ENCODE data around the gene TESK1. TPM values are rescaled to one million over a fixed set of nuclear protein-coding genes. Genes with fewer than 3 reads are reported as not detected.

The TESK1 gene, protein sequence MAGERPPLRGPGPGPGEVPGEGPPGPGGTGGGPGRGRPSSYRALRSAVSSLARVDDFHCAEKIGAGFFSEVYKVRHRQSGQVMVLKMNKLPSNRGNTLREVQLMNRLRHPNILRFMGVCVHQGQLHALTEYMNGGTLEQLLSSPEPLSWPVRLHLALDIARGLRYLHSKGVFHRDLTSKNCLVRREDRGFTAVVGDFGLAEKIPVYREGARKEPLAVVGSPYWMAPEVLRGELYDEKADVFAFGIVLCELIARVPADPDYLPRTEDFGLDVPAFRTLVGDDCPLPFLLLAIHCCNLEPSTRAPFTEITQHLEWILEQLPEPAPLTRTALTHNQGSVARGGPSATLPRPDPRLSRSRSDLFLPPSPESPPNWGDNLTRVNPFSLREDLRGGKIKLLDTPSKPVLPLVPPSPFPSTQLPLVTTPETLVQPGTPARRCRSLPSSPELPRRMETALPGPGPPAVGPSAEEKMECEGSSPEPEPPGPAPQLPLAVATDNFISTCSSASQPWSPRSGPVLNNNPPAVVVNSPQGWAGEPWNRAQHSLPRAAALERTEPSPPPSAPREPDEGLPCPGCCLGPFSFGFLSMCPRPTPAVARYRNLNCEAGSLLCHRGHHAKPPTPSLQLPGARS
- total RNA-seq: 8.2 and 9.6 TPM in 2 replicates

DNA sequence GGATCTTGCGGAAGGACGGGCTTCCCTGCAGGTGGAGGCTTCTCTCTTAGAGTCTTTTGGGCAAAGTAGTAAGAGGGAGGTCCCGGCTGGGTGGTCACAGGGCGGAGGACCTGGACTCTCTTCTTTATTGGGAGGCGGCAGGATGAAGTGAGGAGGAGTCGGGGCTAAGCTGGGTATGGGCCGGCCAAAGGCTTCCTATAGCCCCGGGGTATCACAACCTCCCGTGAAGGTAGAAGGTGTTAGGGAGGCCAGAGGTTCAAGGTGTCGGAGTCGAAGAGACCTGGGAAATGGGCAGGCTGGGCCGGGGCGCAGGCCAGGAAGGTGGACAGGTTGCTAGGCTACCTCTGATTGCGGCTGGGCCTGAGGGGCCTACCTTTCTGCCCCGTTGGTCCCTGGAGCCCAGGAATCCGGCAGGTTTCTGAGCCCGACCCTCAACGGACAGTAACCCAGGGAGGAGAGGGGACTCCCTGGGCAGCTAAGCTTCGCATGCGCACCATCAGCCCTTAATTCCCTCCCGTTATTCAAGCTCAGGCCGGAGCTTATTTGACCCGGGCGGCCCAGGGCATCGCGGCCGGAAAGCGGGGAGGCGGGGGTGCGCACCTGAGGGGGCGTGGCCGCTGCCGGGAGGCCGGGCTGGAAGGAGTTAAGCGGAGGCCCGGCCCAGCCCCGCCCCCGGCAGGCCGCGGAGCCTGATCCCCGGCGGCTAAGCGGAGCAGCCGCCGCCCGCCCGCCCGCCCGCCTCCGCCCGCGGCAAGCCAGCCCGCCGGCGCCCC, at the start of gene TESK1:
Gene TESK1, plus strand, starts transcription at position 685 of the 773 bp plus-strand sequence. CDS start 358 bp downstream, outside the sequence.

DNA sequence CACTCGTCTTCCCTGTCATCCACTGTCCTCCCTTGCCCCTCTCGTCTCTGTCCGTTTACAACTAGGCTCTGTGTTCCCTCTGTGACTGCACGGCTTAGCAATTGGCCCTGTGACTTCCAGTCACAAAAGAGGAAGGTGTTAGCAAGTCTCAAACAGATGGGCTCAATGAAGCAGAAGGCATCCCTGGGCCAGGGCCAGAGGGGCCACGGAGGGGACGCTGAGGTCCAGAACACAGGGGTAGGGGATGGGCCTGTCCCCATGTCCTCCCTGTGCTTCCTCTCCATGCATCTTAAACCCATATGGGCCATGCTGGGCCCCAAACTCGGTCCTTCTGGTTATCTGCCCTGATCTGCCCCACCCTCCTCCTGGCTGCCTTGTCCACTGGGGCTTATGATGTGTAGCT, 13.3 kb downstream of the TESK1 start, which contains the start of gene CD72:
Gene CD72, minus strand, starts transcription at position 89 of the 403 bp plus-strand sequence. CDS start 110 bp downstream, outside the sequence.

DNA sequence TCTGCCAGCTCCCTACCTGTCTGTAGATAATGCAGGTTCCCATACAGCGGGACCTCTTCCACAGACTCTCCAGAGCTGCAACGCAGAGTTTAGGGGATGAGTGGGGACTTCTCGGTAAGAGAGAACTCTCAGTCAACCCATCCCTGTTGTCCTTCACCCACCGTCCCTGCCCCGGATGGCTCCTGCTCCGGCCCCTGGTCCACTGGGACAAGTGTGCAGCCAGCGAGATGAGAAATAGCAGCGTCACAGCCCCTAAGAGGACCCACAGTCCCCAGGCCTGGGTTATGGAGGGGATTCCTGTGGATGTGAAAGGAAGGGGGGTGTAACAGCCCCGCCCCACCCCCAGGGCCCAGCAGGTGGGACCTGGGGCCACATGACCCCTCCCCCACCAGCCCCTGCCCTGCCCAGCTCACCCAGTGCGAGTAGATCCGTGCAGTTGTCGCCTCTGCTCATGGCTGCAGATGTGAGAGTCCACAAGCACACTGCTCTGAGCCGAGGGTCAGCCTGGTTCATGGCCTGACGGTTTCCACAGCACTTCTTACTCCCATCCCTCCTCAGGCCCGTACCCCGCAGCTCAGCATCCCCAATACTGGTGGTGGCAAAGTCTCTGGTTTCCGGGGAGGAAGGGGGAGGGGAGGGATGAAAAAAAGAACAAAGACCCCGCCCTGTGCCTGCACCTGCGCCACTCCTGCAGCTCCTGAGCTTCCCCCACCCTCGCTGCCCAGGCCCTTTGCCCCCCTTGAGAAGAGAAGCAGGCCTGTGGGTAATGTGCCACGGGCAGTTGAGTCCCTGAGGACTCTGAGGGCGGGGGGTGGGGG, 45.5 kb downstream of the TESK1 start, which contains the start of gene SIT1:
Gene SIT1, minus strand, starts transcription at position 591 of the 818 bp plus-strand sequence. Its CDS starts 78 bp downstream, at position 513.

DNA sequence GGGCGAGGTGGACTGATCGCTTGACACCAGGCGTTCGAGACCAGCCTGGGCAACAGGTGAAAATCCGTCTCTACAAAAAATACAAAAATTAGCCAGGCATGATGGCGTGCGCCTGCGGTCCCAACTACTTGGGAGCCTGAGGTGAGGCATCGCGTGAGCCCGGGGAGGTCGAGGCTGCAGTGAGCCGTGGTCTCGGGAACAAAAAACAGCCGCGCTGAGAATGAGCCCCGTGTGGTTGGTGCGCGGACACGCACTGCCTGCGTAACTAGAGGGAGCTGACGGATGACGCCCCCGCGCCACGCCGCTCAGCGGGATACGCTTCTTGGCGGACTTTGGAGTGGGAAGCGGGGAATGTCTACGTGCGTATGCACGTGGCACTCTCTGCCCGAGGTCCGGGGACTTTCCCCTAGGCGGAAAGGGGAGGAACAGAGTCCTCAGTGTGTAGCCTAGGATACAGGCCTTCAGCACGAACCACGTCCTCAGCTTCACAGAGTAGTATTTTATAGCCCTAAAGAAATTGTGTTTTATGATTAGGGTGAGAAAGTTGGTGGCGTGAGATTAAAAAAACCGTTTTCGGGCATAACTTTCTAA, 52.6 kb downstream of the TESK1 start, which contains the start of gene RMRP:
Gene RMRP, minus strand, starts transcription at position 474 of the 591 bp plus-strand sequence.

DNA sequence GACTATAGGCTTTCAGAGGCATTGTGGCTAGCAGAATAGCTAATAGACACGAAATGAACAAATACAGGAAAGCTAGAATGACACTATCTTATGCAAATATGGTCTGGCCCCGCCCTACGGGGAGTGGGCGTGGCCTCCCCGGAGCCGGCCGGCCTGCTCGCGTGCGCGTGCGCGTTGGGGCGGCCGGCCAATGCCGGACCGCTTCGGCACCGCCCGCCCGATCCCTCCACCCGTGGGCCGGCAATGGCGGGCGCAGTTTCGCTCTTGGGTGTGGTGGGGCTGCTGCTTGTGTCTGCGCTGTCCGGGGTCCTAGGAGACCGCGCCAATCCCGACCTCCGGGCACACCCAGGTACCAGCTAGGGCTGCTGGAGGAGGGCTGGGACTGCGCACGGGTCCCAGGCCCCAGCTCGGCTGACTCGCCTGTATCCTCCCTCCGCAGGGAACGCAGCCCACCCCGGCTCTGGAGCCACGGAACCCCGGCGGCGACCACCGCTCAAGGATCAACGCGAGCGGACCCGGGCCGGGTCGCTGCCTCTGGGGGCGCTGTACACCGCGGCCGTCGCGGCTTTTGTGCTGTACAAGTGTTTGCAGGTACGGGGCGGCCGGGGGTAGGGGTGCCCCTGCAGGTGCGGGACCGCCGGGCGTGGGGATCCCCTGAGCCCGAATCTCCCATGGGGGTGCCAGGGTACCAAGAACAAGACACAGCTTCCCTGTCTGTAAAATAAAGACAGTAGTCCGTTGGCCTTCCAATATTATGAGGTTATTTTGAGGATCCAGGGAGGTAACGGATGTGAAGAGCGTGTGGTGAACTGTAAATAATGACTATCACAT, 53.3 kb downstream of the TESK1 start, which contains the start of gene CCDC107:
Gene CCDC107, plus strand, starts transcription at position 156 of the 831 bp plus-strand sequence. Its CDS starts 88 bp downstream, at position 244.

Other genes starting within 250 kb of the TESK1 start
- 18.2 and 22.1 TPM in 2 replicates for gene RUSC2, start 115.2 kb upstream of the TESK1 start, total RNA-seq
- 1.1 TPM in 2 replicates for gene CD72, start 13.2 kb downstream of the TESK1 start, total RNA-seq
- 0.25 and 0.53 TPM in 2 replicates for gene SIT1, start 45.7 kb downstream of the TESK1 start, total RNA-seq
- 33,640 and 43,179 TPM in 2 replicates for gene RMRP, start 52.8 kb downstream of the TESK1 start, total RNA-seq
- 16.1 and 19.0 TPM in 2 replicates for gene CCDC107, start 53.0 kb downstream of the TESK1 start, total RNA-seq
- 0.44 and 0.53 TPM in 2 replicates for gene ARHGEF39, start 59.9 kb downstream of the TESK1 start, total RNA-seq
- not detected in 2 replicates for gene CA9, start 68.7 kb downstream of the TESK1 start, total RNA-seq
- 805 and 904 TPM in 2 replicates for gene TPM2, start 84.7 kb downstream of the TESK1 start, total RNA-seq
- 322 and 363 TPM in 2 replicates for gene TLN1, start 126.9 kb downstream of the TESK1 start, total RNA-seq
- 79.8 and 82.0 TPM in 2 replicates for gene CREB3, start 127.4 kb downstream of the TESK1 start, total RNA-seq
- 21.4 and 29.0 TPM in 2 replicates for gene GBA2, start 144.0 kb downstream of the TESK1 start, total RNA-seq
- gene RGP1, start 144.0 kb downstream of the TESK1 start, total RNA-seq: 13.6 and 17.5 TPM in 2 replicates
- 0.31 and 1.6 TPM in 2 replicates for gene MSMP, start 149.0 kb downstream of the TESK1 start, total RNA-seq
- 21.5 and 34.6 TPM in 2 replicates for gene NPR2, start 186.3 kb downstream of the TESK1 start, total RNA-seq
- 1.7 TPM in 2 replicates for gene SPAG8, start 207.0 kb downstream of the TESK1 start, total RNA-seq
- gene HINT2, start 209.8 kb downstream of the TESK1 start, total RNA-seq: 38.2 and 39.0 TPM in 2 replicates
- gene FAM221B, start 223.5 kb downstream of the TESK1 start, total RNA-seq: not detected in 2 replicates
- 2.0 and 3.0 TPM in 2 replicates for gene TMEM8B, start 224.0 kb downstream of the TESK1 start, total RNA-seq